Measurements from ENCODE around the gene HSPA4L. TPM values are rescaled to one million over a fixed set of nuclear protein-coding genes. Genes with fewer than 3 reads are reported as not detected.

Gene HSPA4L
- polyA plus RNA-seq, 3 donors, result 13.2 to 16.0 (median 13.7) TPM

GRCh38 chr4:127856813-127857447 lies 74.8 kb downstream of the HSPA4L start:
- DNase-seq (ENCODE audit: low read depth in 3 of 3, low spot score in 2 of 3), result no peak

- no peak for DNase-seq (ENCODE audit: low read depth in 3 of 3, low spot score in 2 of 3)
Observed at GRCh38 chr4:127857641-127858040, 75.5 kb downstream of the HSPA4L start.

- no peak for DNase-seq (ENCODE audit: low read depth in 3 of 3, low spot score in 2 of 3)
Observed at GRCh38 chr4:127868196-127868595, 86.1 kb downstream of the HSPA4L start.

GRCh38 chr4:127870281-127870680 lies 88.2 kb downstream of the HSPA4L start:
- no peak for DNase-seq (ENCODE audit: low read depth in 3 of 3, low spot score in 2 of 3)

GRCh38 chr4:127870688-127871087 lies 88.6 kb downstream of the HSPA4L start:
- no peak for DNase-seq (ENCODE audit: low read depth in 3 of 3, low spot score in 2 of 3)

- no peak for DNase-seq (ENCODE audit: low read depth in 3 of 3, low spot score in 2 of 3)
Observed at GRCh38 chr4:127875791-127876190, 93.7 kb downstream of the HSPA4L start.

GRCh38 chr4:127880763-127881562 lies 98.8 kb downstream of the HSPA4L start, which contains the start of gene PLK4:
Gene PLK4, plus strand, starts transcription at chr4:127880893. Its CDS starts 242 bp downstream, at chr4:127881135.
- peak in 2 of 3 donors; percentile 92 to 96 for DNase-seq (ENCODE audit: low read depth in 3 of 3, low spot score in 2 of 3)

GRCh38 chr4:127881563-127881864 lies 99.4 kb downstream of the HSPA4L start:
- DNase-seq (ENCODE audit: low read depth in 3 of 3, low spot score in 2 of 3), result no peak

- no peak for DNase-seq (ENCODE audit: low read depth in 3 of 3, low spot score in 2 of 3)
Observed at GRCh38 chr4:127888559-127888958, 106.4 kb downstream of the HSPA4L start.

- DNase-seq (ENCODE audit: low read depth in 3 of 3, low spot score in 2 of 3), result no peak
Observed at GRCh38 chr4:127889903-127890302, 107.8 kb downstream of the HSPA4L start.

Other genes with a start within 250 kb of the HSPA4L start
- gene INTU, start 149.4 kb upstream of the HSPA4L start, polyA plus RNA-seq (ENCODE audit: insufficient read length in 3 of 3), result 10 to 100 TPM; 25.3 to 26.9 (median 26.8) TPM
- not detected for gene SLC25A31, start 51.9 kb upstream of the HSPA4L start, polyA plus RNA-seq (ENCODE audit: insufficient read length in 3 of 3)
- 10 to 100 TPM; 21.6 to 26.4 (median 26.3) TPM for gene PLK4, start 98.6 kb downstream of the HSPA4L start, polyA plus RNA-seq (ENCODE audit: insufficient read length in 3 of 3)
- gene MFSD8, start 182.9 kb downstream of the HSPA4L start, polyA plus RNA-seq (ENCODE audit: insufficient read length in 3 of 3), result 10 to 100 TPM; 22.5 to 24.1 (median 23.1) TPM
- 10 to 100 TPM; 10.3 to 13.5 (median 12.5) TPM for gene ABHD18, start 183.1 kb downstream of the HSPA4L start, polyA plus RNA-seq (ENCODE audit: insufficient read length in 3 of 3)

All from right renal cortex interstitium (tissue), 3 donors.